Type B pancreatic cell (in vitro differentiated cells): Measurements from ENCODE around the gene ASIC3. TPM values are rescaled to one million over a fixed set of nuclear protein-coding genes. Genes with fewer than 3 reads are reported as not detected.

Experiments
- DNase-seq: peaks from one replicate; pipeline ENCODE4 v3.0.0; 2021; ENCODE audit warnings: mixed read lengths; ENCODE audit not compliant: unreplicated experiment; ENCODE audit errors: extremely low spot score
- H3K27ac Mint-ChIP-seq: 2 replicates; pipeline ENCODE4 v1.8.0; 2021; ENCODE audit warnings: mild to moderate bottlenecking, mixed read lengths
- H3K27me3 Mint-ChIP-seq: 2 replicates; pipeline ENCODE4 v1.8.0; 2021; ENCODE audit warnings: mixed read lengths
- H3K36me3 Mint-ChIP-seq: 2 replicates; pipeline ENCODE4 v1.8.0; 2021; ENCODE audit warnings: mixed read lengths
- H3K4me1 Mint-ChIP-seq: one replicate; pipeline ENCODE4 v1.8.0; 2021; ENCODE audit warnings: mixed read lengths; ENCODE audit not compliant: unreplicated experiment
- H3K4me3 Mint-ChIP-seq: 2 replicates; pipeline ENCODE4 v1.8.0; 2021; ENCODE audit warnings: mild to moderate bottlenecking, mixed read lengths
- H3K9me3 Mint-ChIP-seq: 2 replicates; pipeline ENCODE4 v1.8.0; 2021; ENCODE audit warnings: mixed read lengths
- total RNA-seq: library from RNA; stranded (reverse); gene quantifications from 2 replicates; pipeline ENCODE4 v1.2.1, GENCODE V29; 2021; ENCODE audit warnings: low replicate concordance
- TF ChIP-seq, protein P1 (sequence below): fragments of 200-600 bp; sonication (generic); conservative IDR thresholded peaks from 2 replicates; pipeline ENCODE4 v1.5.0; 2021; ENCODE audit warnings: antibody characterized with exemption, mild to moderate bottlenecking

The ASIC3 gene
- total RNA-seq, 1 donor from 2014 or later: 4.4 TPM

- Mint-ChIP-seq H3K4me1 (peaks cover 35% of the 10 kb centered on the region), H3K36me3 (no peaks in the 10 kb centered on the region), H3K27ac (peak overlapping the region; percentile 96), H3K4me3 (peak overlapping the region; percentile 98), H3K9me3 (no peaks in the 10 kb centered on the region), H3K27me3 (no peaks in the 10 kb centered on the region)
- peak; percentile 97 for DNase-seq
- TF ChIP-seq, protein P1, sequence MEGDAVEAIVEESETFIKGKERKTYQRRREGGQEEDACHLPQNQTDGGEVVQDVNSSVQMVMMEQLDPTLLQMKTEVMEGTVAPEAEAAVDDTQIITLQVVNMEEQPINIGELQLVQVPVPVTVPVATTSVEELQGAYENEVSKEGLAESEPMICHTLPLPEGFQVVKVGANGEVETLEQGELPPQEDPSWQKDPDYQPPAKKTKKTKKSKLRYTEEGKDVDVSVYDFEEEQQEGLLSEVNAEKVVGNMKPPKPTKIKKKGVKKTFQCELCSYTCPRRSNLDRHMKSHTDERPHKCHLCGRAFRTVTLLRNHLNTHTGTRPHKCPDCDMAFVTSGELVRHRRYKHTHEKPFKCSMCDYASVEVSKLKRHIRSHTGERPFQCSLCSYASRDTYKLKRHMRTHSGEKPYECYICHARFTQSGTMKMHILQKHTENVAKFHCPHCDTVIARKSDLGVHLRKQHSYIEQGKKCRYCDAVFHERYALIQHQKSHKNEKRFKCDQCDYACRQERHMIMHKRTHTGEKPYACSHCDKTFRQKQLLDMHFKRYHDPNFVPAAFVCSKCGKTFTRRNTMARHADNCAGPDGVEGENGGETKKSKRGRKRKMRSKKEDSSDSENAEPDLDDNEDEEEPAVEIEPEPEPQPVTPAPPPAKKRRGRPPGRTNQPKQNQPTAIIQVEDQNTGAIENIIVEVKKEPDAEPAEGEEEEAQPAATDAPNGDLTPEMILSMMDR: no peak
These were observed 9.9 kb downstream of the ASIC3 start for GRCh38 chr7:151057989-151058780.

DNA sequence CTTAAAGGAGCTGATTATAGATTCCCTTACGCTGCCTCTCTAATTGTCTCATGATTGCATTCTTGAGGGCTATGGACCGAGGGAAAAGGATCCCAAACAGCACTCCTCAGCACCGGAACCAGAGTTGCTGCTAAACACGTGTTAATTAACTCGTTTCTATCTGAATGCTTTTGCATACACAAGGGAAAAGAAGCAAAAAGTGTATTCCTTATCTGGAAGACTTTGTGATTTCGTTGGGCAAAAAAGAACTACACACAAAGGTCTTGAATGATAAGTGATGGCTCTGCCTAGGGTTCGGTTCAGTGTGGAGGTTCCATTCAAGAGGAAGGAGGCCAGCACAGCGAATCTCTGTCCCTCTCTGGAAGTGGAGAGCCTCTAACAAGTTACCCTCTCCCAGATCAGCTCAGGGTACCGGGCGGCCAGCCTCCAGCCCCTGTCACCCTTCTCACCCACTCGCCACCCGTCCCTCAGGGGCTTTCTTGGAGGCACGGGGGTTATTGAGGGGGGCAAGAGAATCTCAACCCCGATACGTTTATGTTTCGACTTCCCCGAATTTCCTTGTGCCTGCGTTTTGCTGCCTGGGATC lies 10.5 kb downstream of the ASIC3 start:
- DNase-seq: no peak
- Mint-ChIP-seq H3K27me3 (no peaks in the 10 kb centered on the region), H3K27ac (peak overlapping the region; percentile 96), H3K4me3 (peak overlapping the region; percentile 98), H3K36me3 (no peaks in the 10 kb centered on the region), H3K4me1 (peaks cover 38% of the 10 kb centered on the region), H3K9me3 (no peaks in the 10 kb centered on the region)
- TF ChIP-seq, protein P1: no peak

- Mint-ChIP-seq H3K9me3 (no peaks in the 10 kb centered on the region), H3K4me3 (peak within 1 kb of the TSS; percentile 98)
These were observed 11.2 kb downstream of the ASIC3 start, which contains the start of gene SLC4A2 for GRCh38 chr7:151059367-151060112. SLC4A2 (plus strand) TSS chr7:151059589; CDS start chr7:151061988, 2,399 bp downstream.

DNA sequence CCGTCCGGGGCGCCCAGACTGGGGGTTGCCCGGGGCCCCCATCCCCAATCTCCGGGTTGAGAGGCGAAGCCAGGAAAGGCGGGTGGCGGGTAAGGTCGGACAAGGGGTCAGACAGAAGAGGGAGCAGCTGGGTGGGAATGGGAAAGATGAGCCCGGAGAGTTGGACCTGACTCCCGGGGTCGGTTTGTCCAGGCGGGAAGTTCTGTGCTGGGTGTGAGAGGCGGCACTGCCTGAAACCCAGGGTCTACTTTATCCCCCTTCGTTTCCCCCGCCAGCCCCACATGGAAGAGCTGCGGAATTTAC lies 11.7 kb downstream of the ASIC3 start:
- TF ChIP-seq, protein P1: peak; percentile 6
- DNase-seq: no peak
- no peaks in the 10 kb centered on the region for H3K27me3 Mint-ChIP-seq
- H3K36me3 Mint-ChIP-seq: no peaks in the 10 kb centered on the region
- H3K4me3 Mint-ChIP-seq: peak overlapping the region; percentile 98
- H3K9me3 Mint-ChIP-seq: no peaks in the 10 kb centered on the region
- peaks cover 38% of the 10 kb centered on the region for H3K4me1 Mint-ChIP-seq
- peak overlapping the region; percentile 48 for H3K27ac Mint-ChIP-seq

More at GRCh38 chr7:151059367-151060112, 11.2 kb downstream of the ASIC3 start, which contains the start of gene SLC4A2:
- Mint-ChIP-seq H3K36me3 (no peaks in the 10 kb centered on the region), H3K4me1 (peaks cover 38% of the 10 kb centered on the region), H3K27me3 (no peaks in the 10 kb centered on the region), H3K27ac (peak within 1 kb of the TSS; percentile 96)
- DNase-seq: peak; percentile 81
- TF ChIP-seq, protein P1: peak; percentile 75

DNA sequence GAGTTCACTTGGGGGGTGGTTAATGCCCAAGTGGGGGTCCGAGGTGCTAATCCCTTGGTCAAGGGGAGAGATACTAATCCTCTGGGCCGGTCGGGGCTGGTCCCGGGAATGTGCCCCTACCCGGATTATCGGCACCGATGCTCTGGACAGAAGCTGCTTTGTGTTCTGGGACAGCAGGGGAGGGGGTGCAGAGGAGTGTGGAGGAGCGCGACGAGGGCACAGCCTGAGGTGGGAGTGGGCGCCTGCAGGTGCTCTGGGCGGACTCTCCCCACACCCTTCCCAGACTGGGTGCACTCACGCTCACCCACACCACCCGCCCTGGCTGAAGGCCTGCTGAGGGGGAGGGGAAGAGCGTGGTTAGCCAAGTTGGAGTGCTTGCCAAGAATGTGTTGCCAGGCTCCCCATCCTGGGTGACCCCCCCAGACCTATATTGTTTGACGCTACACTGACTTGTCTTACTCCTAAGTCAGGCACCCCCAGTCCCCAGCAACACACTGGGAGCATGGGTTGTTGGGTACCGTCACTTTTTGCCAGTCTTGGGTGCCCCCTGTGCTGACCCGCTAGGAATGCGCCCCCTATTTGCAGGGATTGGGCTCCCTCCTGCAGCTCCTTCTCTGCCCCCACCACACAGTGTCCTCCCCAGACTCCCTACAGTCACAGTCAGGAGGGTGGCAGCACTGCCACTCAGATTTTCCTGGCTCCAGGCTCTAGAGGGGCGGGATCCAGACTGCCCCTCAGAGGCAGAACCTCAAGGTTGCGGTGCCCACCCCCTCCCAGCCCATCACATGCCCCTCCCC lies 12.3 kb downstream of the ASIC3 start:
- H3K9me3 Mint-ChIP-seq: no peaks in the 10 kb centered on the region
- no peak for DNase-seq
- peaks cover 38% of the 10 kb centered on the region for H3K4me1 Mint-ChIP-seq
- peak overlapping the region; percentile 75 for H3K27ac Mint-ChIP-seq
- no peaks in the 10 kb centered on the region for H3K27me3 Mint-ChIP-seq
- TF ChIP-seq, protein P1: no peak
- no peaks in the 10 kb centered on the region for H3K36me3 Mint-ChIP-seq
- peak overlapping the region; percentile 98 for H3K4me3 Mint-ChIP-seq
